ENCODE measurements around the gene TNF.

Gene TNF

GRCh38 chr6:31545291-31545690, 30.1 kb upstream of the TNF start:
- no peak for DNase-seq

DNA sequence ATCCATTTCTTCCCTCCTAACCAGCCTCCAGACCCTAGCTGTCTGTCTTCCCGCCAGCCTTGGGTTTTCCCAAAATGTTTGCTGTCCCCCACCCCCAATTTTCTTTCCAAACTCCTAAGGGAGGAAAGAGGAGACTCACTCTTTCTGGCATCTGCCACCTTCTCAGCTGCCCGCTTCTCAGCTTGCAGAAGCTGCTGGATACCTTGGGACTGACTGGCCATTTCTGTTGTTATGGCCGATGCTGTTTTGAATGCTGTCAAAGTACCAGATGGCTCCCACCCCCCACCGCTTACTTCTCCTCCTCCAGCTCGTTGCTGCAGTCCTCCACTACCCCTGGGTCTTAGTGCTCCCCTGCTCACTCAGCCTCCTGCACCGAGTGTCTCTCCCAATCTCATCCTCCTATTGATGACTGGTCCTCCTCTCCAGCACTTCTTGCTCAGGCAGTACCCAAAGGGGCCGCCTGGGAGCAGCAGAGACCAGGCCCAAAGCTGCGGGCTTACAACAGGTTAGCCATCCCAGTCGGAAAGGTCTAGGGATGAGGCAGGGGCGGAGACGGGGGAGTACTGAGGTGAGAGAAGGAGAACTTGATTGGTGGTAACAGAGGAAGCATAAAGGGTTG, 28.9 kb upstream of the TNF start, which contains the start of gene ATP6V1G2:
TSS of gene ATP6V1G2 (minus strand) at position 270 of the 619 bp plus-strand sequence. CDS start at position 221, 49 bp downstream.
- peak; percentile 93 for DNase-seq

GRCh38 chr6:31546958-31547726, 28.2 kb upstream of the TNF start, which contains the start of gene NFKBIL1:
Gene NFKBIL1, plus strand, starts transcription at chr6:31547608. Its CDS starts 87 bp downstream, at chr6:31547695.
- DNase-seq, result peak; percentile 94

DNA sequence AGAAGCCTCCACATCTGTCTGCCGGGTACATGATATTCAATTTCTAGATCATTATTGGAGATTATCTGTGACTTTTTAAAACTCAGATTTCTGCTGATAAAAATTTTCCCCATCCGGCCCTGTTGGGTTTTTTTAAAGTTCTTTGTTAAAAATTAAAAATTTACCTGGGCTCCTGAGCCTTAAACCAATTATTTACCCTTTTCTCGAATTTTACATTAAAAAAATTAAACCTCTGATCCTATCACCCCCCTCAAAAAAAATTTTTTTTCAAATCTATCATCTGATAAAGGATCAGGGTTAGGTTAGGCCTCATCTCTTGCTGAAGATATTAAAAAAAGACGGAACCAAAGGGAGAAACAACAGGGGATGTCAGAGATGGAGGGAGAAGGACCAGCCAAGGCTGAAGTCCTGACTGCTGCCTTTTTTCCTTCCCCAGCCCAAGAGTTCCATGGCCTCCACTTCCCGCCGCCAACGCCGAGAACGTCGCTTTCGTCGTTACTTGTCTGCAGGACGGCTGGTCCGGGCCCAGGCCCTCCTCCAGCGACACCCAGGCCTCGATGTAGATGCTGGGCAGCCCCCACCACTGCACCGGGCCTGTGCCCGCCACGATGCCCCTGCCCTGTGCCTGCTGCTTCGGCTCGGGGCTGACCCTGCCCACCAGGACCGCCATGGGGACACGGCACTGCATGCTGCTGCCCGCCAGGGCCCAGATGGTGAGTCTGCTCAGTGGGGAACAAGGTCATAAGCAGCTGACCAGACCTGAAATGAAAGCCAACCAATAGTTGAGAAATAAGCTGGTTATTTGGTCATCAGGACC, 27.4 kb upstream of the TNF start:
- no peak for DNase-seq

DNA sequence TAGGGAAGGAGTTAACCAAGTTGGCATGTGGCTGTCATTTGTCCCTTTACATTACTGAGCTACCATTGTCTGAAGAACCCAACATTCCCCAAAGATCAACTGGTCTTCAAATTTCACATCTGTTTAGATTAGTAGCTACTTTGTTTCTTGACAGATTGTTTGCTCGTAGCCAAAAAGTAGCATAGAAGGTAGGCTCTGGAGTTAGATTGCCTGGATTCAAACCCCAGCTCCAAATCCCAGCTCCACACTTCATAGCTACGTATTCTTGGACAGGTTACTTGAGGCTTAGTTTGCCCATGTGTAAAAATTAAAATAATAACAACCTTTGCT, 26.9 kb upstream of the TNF start:
- DNase-seq, result no peak

- DNase-seq, result peak; percentile 6
Measured at GRCh38 chr6:31551371-31551770, 24.0 kb upstream of the TNF start.

- DNase-seq, result no peak
Measured at GRCh38 chr6:31556307-31556706, 19.1 kb upstream of the TNF start.

DNA sequence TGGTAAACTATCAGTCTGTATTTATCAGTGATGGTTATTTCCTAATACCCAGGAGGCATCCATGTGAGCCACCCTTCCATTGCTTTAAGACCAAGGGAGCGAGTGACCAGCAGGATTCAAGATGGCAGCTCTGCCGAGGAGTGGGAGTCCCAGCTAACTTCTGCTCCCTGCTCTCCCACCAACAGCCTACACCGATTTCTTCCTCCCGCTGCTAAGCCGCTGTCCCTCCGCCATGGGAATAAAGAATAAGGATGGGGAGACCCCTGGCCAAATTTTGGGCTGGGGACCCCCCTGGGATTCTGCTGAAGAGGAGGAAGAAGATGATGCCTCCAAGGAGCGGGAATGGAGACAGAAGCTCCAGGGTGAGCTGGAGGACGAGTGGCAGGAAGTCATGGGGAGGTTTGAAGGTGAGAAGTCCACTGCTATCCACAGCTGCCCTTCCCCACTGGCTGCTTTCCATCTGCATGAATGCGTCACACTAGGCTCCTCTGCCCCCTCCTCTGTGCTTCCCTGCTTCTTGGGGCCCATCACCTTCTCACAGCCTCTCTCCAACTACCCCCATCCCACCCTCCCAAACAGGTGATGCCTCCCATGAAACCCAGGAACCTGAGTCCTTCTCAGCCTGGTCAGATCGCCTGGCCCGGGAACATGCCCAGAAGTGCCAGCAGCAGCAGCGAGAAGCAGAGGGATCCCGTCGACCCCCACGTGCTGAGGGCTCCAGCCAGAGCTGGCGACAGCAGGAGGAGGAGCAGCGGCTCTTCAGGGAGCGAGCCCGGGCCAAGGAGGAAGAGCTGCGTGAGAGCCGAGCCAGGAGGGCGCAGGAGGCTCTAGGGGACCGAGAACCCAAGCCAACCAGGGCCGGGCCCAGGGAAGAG, 17.7 kb upstream of the TNF start:
- no peak for DNase-seq

- no peak for DNase-seq
Measured at GRCh38 chr6:31558318-31558625, 17.1 kb upstream of the TNF start.

DNA sequence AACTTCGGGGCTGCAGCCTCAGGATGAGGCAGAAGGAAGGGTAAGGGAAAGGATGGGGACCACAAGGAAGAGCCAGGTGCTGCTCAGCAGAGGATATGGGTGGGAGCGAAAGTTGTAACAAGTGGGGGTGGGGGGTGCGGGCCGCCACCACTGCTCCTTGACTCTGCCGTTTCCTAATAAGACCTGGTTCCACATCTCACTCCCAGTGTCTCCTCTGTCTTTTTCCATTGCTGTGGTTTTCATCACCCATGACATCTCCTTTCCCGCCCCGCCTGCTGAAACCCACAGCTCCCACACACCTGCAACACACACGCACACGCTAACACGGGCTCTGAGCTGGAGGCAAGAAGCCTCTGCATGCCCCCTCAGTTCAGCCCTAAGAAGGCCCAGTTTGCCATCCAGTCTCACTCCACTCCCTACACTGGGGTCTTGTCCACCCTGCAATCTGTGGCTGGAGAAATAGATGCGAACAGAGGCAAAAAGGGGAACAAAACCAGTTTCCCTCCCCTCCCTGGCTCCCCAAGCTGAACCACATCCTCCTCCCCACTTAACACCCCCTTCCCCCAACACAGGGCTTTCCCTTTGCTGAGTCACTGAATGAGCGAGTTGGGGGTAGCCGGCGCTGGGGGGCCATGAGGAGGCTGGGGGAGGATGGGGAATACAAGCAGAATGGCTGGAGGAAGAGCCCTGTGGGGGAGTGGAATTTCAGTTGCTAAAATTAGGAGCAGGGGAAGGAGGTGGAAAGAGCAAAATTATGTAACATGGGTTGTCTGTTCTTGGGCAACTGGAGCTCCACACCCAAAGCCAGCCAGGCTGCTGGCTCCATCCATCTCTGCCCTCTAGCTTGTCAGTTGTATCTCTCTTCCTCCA, 16.5 kb upstream of the TNF start:
- DNase-seq, result peak; percentile 2

DNA sequence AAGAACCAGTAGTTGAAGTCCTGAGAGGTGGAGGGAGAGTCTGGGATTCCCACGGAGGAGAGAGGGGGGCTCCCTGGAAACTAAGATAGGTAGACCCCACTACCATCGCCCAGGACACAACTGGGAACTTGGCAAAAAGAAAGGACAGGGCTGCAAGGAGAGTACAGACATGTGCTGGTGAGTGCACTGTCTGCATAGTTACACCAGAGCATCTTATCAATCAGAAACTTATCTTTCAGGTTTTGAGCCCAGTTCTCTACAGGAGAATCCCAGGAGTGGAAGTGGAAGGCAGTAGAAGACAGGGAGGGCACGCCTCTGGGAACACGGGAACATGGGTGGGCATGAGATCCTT, 15.8 kb upstream of the TNF start:
- DNase-seq, result no peak

DNA sequence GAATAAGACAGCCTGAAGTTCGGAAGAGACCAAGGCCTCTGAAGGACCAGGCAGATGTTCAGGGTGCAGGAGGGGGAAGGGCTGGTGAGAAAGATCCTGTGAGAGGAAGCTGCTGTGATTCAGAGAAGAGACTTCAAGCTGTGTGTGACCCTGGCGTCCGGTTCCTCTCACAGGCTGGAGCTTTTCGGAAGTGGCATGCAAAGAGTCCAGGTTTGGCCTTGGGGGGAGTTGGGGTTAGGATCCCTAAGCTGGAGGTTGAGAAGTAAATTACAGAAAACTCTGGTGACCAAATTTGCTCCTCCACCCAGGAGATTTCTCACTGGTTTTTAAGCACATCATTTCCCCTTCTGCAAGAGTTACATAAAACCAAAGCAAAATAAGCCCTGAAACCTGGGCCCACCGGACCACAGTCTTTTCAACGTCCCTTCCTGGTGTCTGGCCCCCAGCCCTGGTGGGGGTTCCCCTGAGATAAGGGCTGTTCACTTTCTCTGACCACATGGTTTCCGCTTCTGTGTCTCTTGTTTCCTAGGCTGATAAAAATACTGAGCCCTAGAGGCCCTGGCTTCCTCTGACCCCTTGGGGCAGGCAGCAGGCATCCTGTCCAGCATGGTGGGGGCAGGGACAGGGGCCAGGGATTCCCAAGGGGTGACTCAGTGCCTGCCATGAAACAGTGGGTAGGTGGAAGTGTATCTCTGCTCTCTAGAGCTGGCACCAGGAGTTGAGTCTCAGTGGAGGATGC, 15.2 kb upstream of the TNF start:
- peak; percentile 76 for DNase-seq

GRCh38 chr6:31560697-31561058, 14.7 kb upstream of the TNF start:
- no peak for DNase-seq

- DNase-seq, result no peak
Measured at GRCh38 chr6:31567531-31568370, 7.6 kb upstream of the TNF start.

- no peak for DNase-seq
Measured at GRCh38 chr6:31568537-31568961, 6.8 kb upstream of the TNF start.

DNA sequence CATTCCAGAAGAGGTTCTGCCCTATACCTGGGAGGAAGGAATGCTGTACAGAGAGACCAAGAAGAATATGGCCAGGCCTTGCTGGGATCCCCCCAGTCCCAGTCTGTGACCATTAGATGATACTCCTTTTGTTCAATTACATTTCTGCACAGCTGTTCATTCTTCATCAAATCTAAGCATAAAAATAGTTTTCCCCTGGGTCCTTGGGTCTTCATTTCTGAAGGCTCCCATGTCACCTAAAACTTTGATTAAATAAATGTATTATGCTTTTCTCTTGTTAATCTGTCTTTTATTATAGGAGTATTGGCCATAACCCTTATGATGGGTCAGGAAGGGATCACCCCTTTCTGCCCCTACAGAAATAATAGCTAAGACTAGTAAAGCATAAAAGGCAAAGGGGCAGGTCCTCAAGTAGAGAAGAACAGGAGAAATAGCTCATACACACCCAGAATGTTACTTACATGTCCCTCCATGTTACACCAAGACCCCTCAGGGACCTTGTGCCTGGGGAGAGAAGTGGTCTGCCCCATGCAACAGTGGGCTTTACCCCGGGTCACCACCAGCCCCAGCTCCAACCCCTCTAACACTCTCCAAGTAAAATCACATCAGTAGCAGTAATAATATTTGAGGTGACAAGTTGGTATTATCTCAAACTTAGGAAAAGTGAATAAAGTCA, 5.4 kb upstream of the TNF start:
- DNase-seq, result no peak

DNA sequence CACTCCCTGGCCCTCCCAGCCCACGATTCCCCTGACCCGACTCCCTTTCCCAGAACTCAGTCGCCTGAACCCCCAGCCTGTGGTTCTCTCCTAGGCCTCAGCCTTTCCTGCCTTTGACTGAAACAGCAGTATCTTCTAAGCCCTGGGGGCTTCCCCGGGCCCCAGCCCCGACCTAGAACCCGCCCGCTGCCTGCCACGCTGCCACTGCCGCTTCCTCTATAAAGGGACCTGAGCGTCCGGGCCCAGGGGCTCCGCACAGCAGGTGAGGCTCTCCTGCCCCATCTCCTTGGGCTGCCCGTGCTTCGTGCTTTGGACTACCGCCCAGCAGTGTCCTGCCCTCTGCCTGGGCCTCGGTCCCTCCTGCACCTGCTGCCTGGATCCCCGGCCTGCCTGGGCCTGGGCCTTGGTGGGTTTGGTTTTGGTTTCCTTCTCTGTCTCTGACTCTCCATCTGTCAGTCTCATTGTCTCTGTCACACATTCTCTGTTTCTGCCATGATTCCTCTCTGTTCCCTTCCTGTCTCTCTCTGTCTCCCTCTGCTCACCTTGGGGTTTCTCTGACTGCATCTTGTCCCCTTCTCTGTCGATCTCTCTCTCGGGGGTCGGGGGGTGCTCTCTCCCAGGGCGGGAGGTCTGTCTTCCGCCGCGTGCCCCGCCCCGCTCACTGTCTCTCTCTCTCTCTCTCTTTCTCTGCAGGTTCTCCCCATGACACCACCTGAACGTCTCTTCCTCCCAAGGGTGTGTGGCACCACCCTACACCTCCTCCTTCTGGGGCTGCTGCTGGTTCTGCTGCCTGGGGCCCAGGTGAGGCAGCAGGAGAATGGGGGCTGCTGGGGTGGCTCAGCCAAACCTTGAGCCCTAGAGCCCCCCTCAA, 3.1 kb upstream of the TNF start, which contains the start of gene LTA:
TSS of gene LTA (plus strand) at position 249 of the 871 bp plus-strand sequence. CDS start at position 703, 454 bp downstream.
- no peak for DNase-seq

All from kidney glomerular epithelial cell (primary cell).